ENCODE results near the gene DCUN1D4.

DCUN1D4 gene

DNA sequence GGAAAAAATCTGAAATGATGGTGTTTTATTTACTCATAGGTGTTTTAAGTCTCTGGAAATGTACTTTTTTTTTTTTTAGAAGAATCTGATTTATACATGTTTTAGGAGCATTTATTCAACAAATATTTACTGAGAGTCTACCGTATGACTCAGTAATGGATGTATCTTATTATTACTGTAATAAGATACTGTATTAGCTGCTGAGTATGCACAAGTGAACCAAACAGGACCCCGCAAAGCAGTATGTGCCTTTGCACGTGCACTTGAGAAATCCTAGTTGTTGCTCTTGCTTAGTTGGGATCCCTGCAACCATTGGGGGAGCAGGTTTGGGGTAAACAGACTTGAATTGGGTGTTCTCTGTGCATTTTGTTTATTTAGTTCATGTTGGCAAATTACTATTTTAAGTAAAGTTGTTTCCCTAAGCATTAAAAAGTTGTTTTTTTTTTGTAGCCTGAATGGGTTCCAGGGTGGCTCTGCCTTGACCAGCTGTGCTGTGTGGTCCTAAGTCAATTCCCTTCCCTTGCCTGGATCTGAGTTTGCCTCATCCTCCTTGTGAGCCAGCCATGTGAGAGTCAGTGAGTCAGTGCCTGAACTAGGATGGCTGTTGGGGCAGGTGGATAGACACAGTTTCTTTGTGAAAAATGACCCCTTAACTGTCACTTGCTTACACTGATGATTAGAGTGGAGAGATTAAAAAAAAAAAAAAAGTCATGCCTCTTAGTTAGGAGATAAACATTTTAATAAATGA, 27.7 kb downstream of the DCUN1D4 start:
- no peak for TF ChIP-seq SPI1 (IDR thresholded peaks at IDR 0.05; ENCODE audit: borderline replicate concordance, low read depth)
- TF ChIP-seq, protein P1, sequence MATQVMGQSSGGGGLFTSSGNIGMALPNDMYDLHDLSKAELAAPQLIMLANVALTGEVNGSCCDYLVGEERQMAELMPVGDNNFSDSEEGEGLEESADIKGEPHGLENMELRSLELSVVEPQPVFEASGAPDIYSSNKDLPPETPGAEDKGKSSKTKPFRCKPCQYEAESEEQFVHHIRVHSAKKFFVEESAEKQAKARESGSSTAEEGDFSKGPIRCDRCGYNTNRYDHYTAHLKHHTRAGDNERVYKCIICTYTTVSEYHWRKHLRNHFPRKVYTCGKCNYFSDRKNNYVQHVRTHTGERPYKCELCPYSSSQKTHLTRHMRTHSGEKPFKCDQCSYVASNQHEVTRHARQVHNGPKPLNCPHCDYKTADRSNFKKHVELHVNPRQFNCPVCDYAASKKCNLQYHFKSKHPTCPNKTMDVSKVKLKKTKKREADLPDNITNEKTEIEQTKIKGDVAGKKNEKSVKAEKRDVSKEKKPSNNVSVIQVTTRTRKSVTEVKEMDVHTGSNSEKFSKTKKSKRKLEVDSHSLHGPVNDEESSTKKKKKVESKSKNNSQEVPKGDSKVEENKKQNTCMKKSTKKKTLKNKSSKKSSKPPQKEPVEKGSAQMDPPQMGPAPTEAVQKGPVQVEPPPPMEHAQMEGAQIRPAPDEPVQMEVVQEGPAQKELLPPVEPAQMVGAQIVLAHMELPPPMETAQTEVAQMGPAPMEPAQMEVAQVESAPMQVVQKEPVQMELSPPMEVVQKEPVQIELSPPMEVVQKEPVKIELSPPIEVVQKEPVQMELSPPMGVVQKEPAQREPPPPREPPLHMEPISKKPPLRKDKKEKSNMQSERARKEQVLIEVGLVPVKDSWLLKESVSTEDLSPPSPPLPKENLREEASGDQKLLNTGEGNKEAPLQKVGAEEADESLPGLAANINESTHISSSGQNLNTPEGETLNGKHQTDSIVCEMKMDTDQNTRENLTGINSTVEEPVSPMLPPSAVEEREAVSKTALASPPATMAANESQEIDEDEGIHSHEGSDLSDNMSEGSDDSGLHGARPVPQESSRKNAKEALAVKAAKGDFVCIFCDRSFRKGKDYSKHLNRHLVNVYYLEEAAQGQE (IDR thresholded peaks at IDR 0.05; ENCODE audit: insufficient replicate concordance, low read depth) = no peak
- TF ChIP-seq, protein P2, sequence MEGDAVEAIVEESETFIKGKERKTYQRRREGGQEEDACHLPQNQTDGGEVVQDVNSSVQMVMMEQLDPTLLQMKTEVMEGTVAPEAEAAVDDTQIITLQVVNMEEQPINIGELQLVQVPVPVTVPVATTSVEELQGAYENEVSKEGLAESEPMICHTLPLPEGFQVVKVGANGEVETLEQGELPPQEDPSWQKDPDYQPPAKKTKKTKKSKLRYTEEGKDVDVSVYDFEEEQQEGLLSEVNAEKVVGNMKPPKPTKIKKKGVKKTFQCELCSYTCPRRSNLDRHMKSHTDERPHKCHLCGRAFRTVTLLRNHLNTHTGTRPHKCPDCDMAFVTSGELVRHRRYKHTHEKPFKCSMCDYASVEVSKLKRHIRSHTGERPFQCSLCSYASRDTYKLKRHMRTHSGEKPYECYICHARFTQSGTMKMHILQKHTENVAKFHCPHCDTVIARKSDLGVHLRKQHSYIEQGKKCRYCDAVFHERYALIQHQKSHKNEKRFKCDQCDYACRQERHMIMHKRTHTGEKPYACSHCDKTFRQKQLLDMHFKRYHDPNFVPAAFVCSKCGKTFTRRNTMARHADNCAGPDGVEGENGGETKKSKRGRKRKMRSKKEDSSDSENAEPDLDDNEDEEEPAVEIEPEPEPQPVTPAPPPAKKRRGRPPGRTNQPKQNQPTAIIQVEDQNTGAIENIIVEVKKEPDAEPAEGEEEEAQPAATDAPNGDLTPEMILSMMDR (IDR thresholded peaks at IDR 0.05; ENCODE audit: insufficient read depth, low read length) = no peak
- no peak for TF ChIP-seq GABPA (IDR thresholded peaks at IDR 0.05; ENCODE audit: low read depth)
- TF ChIP-seq POLR2AphosphoS5 (IDR thresholded peaks at IDR 0.05; ENCODE audit: low read depth) = no peak
- H3K27ac ChIP-seq (replicated peaks) = no peak overlapping the region
- DNase-seq (ENCODE audit: low read depth in 1 of 2, low spot score in 1 of 2) = no peak
- H3K4me3 ChIP-seq (replicated peaks; ENCODE audit: insufficient read depth, low read length) = no peak overlapping the region
- H3K27me3 ChIP-seq (ENCODE audit: insufficient read depth, poor library complexity, severe bottlenecking) = no peaks in the 10 kb centered on the region

DNA sequence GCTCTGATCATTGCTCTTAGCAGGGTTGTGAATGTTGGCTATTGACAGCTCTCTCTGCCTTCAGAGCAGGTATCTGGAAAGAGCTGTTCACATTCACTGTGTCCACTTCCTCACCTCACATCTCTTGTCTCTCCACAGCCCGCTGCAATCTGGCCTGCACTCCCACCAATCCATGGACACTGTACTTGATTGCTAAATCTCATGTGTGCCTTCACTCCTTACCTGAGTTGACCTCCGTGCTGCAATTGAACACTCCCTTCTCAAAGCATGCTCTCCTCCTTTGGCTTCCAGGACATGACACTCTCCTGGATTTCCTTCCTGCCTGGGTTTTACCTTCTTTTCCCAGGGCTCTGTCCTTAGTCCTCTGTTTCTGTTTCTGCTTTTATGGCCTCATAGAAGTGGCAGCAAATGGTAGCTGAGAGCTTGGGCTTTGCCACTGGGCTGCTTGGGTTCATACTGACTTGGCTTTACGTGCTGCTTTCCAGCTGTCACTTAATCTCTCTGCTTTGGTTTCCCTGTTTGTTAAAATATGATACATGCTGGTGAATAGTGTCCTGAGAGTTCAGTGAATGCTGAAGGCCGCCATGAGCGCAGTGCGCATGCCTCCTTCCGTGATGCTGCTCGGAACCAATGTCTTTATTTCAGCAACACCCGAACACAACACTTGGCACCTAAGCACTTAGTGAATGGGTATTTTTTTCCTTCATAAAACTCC, 29.5 kb downstream of the DCUN1D4 start:
- no peak overlapping the region for H3K27ac ChIP-seq (replicated peaks)
- H3K4me3 ChIP-seq (replicated peaks; ENCODE audit: insufficient read depth, low read length) = no peak overlapping the region
- TF ChIP-seq, protein P2 (IDR thresholded peaks at IDR 0.05; ENCODE audit: insufficient read depth, low read length) = no peak
- TF ChIP-seq, protein P1 (IDR thresholded peaks at IDR 0.05; ENCODE audit: insufficient replicate concordance, low read depth) = no peak
- TF ChIP-seq SPI1 (IDR thresholded peaks at IDR 0.05; ENCODE audit: borderline replicate concordance, low read depth) (no peak), GABPA (IDR thresholded peaks at IDR 0.05; ENCODE audit: low read depth) (no peak), POLR2AphosphoS5 (IDR thresholded peaks at IDR 0.05; ENCODE audit: low read depth) (no peak)
- no peak for DNase-seq (ENCODE audit: low read depth in 1 of 2, low spot score in 1 of 2)
- H3K27me3 ChIP-seq (ENCODE audit: insufficient read depth, poor library complexity, severe bottlenecking) = no peaks in the 10 kb centered on the region

DNA sequence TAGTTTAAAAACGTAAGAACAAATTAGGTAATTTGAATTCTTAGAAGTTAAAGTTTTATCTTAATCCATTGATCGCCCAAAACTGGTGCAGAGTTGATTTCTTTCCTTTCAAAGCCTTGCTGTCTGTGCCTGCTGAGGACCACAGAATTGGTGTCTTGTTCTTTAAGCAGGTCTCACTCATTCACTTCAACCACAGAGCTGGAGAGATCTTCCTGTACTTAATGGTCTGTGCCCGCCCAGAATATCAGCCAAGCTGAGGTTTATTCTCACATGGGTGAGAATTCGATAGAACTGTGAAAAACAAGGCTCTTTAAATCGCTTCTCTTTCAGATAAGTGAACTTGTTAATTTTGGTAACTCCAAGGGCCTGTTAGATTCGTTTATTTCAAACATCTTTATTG, 31.6 kb downstream of the DCUN1D4 start:
- Histone ChIP-seq H3K27ac (replicated peaks) (no peak overlapping the region), H3K27me3 (ENCODE audit: insufficient read depth, poor library complexity, severe bottlenecking) (no peaks in the 10 kb centered on the region)
- TF ChIP-seq, protein P1 (IDR thresholded peaks at IDR 0.05; ENCODE audit: insufficient replicate concordance, low read depth) = no peak
- TF ChIP-seq GABPA (IDR thresholded peaks at IDR 0.05; ENCODE audit: low read depth) (no peak), SPI1 (IDR thresholded peaks at IDR 0.05; ENCODE audit: borderline replicate concordance, low read depth) (no peak), POLR2AphosphoS5 (IDR thresholded peaks at IDR 0.05; ENCODE audit: low read depth) (no peak)
- TF ChIP-seq, protein P2 (IDR thresholded peaks at IDR 0.05; ENCODE audit: insufficient read depth, low read length) = no peak

More for the DNA sequence above, 31.6 kb downstream of the DCUN1D4 start:
- DNase-seq (ENCODE audit: low read depth in 1 of 2, low spot score in 1 of 2) = no peak
- no peak overlapping the region for H3K4me3 ChIP-seq (replicated peaks; ENCODE audit: insufficient read depth, low read length)
